GM20000 (cell line): ENCODE data around the gene RIIAD1.

ENCODE experiments used
- DNase-seq: peaks from one replicate; pipeline ENCODE4 v3.0.0; 2012; ENCODE audit warnings: low spot score
- CTCF ChIP-seq: IDR thresholded peaks from 2 replicates; pipeline ENCODE4 v1.5.1; 2012; ENCODE audit warnings: mild to moderate bottlenecking, control low read depth; ENCODE audit errors: extremely low read depth, missing control alignments

The RIIAD1 gene

GRCh38 chr1:151689494-151689893, 31.8 kb upstream of the RIIAD1 start:
- no peak for TF ChIP-seq CTCF
- no peak for DNase-seq

- no peak for DNase-seq
These were observed 29.1 kb upstream of the RIIAD1 start for GRCh38 chr1:151692226-151692625.

GRCh38 chr1:151693057-151693651, 28.2 kb upstream of the RIIAD1 start:
- no peak for DNase-seq
- peak; percentile 34 for TF ChIP-seq CTCF

More at GRCh38 chr1:151692226-151692625, 29.1 kb upstream of the RIIAD1 start:
- no peak for TF ChIP-seq CTCF

- TF ChIP-seq CTCF = no peak
- DNase-seq = no peak
These were observed 19.8 kb upstream of the RIIAD1 start for GRCh38 chr1:151701515-151701914.

GRCh38 chr1:151702936-151703335, 18.4 kb upstream of the RIIAD1 start:
- DNase-seq = no peak
- no peak for TF ChIP-seq CTCF

- no peak for DNase-seq
These were observed 17.5 kb upstream of the RIIAD1 start for GRCh38 chr1:151703813-151704212.

GRCh38 chr1:151704246-151704645, 17.1 kb upstream of the RIIAD1 start:
- no peak for DNase-seq
- TF ChIP-seq CTCF = no peak

More at GRCh38 chr1:151703813-151704212, 17.5 kb upstream of the RIIAD1 start:
- TF ChIP-seq CTCF = no peak
